ENCODE results near the gene NECAB3. TPM values are rescaled to one million over a fixed set of nuclear protein-coding genes. Genes with fewer than 3 reads are reported as not detected.
A peak's percentile ranks its signal among the peaks of the same experiment; 100 is the strongest.

NECAB3 gene
- total and polyA plus RNA-seq, 4 donors = 27.5 to 42.7 (median 33.6) TPM

DNA sequence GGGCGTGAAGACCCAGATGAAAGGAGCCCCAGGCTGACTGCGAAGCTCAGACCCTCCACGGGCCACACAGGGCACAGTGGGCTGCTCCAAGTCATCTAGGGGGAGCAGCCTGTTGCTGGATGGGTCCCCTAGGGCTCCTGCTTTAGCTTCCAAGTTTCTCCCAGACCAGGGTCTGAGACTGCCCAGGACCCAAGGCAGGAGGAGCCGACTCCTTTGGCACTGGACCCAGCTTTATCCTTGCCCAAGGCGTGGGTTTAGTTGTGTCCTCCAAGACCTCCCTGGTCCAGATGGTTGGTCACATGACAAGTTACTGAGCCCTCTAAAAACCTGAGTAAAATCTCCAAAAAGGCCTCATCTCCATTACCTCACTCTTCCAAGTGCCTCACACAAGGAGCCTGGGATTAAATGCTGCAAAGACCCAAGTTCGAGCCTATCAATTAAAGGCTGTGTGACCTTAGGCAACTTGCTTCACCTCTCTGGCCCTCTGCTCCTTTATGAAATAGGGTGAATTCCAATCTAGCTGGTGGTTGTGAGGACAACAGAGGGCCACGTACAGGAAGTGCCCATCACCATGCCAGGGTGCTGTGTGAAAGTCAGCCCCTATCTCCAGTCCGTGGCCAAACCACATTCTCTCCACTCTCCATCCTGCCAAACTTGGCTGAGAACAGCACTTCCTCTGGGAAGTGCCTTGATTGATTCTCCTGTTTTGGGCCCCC is 2.5 kb downstream of the NECAB3 start:
- H3K36me3 ChIP-seq (ENCODE audit: control insufficient read depth, insufficient read depth, low read length) = peaks cover 41% of the 10 kb centered on the region
- H3K27ac ChIP-seq (ENCODE audit: low read depth, low read length) = no peak overlapping the region
- H3K4me3 ChIP-seq (ENCODE audit: low read depth, low read length) = no peak overlapping the region
- WGBS (ENCODE audit: insufficient coverage) = 72% methylated on average over 6 of the region's 8 CpGs
- H3K27me3 ChIP-seq (ENCODE audit: control insufficient read depth, insufficient read depth, low read length) = no peaks in the 10 kb centered on the region
- peaks cover 60% of the 10 kb centered on the region for H3K4me1 ChIP-seq (ENCODE audit: control insufficient read depth, insufficient read depth, low read length)
- H3K9me3 ChIP-seq (ENCODE audit: control insufficient read depth, insufficient read depth, low read length) = no peaks in the 10 kb centered on the region
- no peak for DNase-seq (ENCODE audit: low read depth in 4 of 6, low spot score in 6 of 6)

DNA sequence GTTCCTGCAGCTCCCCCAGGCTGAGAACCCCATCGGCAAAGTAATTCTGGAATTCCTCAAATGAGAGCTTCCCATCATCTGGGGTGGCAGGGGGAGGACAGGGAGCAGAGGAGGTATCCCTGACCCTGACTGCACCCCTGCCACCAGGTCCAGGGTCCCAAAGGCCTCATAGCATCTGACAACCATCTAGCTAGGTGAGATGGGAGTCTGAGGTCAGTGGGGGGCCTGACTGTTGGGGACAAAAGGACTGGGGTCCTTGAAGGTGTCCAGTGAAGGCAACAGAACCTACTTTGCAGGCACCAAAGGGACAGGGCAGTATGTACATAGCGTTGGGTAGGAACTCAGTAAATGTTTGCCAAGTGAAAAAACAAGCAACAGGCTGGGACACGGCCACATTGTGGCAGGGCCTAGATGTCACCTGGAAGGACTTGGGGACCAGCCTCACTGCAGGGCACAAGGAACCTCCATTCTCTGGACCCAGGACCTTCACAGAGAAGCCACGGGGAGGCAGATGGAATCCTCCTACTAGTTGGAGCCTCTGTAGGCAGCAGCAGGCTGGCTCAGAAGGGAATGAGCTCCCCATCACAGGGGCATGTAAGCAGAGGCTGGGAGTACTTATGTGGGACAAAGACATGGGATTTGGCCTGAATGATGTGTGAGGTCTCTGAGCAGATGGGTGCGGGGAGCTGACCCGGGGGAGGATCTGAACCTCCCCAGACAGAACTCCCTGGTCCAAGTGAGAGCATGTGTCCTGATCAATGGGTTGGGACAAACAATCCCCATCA is 3.3 kb downstream of the NECAB3 start:
- Histone ChIP-seq H3K9me3 (ENCODE audit: control insufficient read depth, insufficient read depth, low read length) (no peaks in the 10 kb centered on the region), H3K4me3 (ENCODE audit: low read depth, low read length) (no peak overlapping the region), H3K27me3 (ENCODE audit: control insufficient read depth, insufficient read depth, low read length) (no peaks in the 10 kb centered on the region), H3K27ac (ENCODE audit: low read depth, low read length) (no peak overlapping the region), H3K4me1 (ENCODE audit: control insufficient read depth, insufficient read depth, low read length) (peaks cover 64% of the 10 kb centered on the region), H3K36me3 (ENCODE audit: control insufficient read depth, insufficient read depth, low read length) (peaks cover 34% of the 10 kb centered on the region)
- no peak for DNase-seq (ENCODE audit: low read depth in 4 of 6, low spot score in 6 of 6)
- 91% methylated on average over 5 of the region's 6 CpGs for WGBS (ENCODE audit: insufficient coverage)

DNA sequence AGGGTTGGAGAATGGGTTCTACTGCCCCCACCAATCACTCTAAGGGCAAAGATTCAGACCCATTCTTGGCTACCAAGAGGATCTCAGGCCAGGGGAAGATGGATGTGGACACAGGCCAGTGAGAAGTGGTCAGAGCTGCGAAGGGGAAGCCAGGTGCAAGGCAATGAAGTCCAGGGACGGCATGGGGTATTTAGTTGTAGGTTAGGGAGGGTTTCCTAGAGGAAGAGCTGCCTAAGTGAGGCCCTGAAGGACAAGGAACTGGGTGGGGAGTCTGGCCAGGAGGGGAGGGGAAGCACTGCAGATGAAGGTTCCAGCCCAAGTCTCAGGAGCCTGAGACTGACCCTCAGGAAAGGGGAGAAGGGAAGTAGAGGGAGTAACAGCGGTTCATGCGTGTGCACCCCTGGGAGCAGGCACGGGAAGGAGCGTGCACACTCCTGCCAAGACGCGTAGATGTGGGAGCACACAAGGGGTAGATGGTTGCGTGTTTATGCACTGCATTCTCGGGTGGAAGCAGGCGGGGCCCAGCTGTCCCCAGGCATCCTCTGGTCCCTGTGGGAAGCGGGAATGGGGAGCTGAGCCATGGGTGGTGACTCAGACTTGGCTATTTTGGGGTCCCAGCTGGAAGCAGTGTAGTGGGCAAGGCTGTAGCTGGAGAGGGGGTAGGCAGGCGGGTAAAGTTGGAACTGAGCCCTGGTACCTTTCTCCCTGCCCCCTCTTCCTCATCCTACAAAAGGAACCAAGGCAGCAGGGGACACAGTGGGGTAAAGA is 4.2 kb downstream of the NECAB3 start:
- no peak overlapping the region for H3K4me3 ChIP-seq (ENCODE audit: low read depth, low read length)
- peaks cover 34% of the 10 kb centered on the region for H3K36me3 ChIP-seq (ENCODE audit: control insufficient read depth, insufficient read depth, low read length)
- DNase-seq (ENCODE audit: low read depth in 4 of 6, low spot score in 6 of 6) = no peak
- no peaks in the 10 kb centered on the region for H3K27me3 ChIP-seq (ENCODE audit: control insufficient read depth, insufficient read depth, low read length)
- no peak overlapping the region for H3K27ac ChIP-seq (ENCODE audit: low read depth, low read length)
- peaks cover 57% of the 10 kb centered on the region for H3K4me1 ChIP-seq (ENCODE audit: control insufficient read depth, insufficient read depth, low read length)
- no peaks in the 10 kb centered on the region for H3K9me3 ChIP-seq (ENCODE audit: control insufficient read depth, insufficient read depth, low read length)
- 84% methylated on average over 13 of the region's 13 CpGs for WGBS (ENCODE audit: insufficient coverage)

DNA sequence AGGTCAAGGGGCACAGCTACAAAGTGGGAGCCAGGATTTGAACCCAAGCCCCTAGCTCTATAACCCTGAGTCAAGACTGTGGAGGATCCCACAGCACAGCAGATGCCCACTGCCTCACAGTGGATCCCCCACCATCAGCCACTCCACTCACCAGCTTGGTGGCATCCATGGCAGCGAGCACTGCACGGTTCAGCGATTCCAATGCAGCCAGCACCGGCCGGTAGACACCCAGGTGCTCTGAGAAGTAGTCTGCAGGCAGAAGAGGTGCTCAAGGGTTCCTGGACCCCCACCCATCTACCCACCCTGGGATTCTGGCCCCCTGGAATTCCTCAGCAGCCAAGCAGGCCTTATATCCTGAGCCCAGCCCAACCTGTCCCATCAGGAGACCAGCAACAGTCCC is 5.0 kb downstream of the NECAB3 start:
- DNase-seq (ENCODE audit: low read depth in 4 of 6, low spot score in 6 of 6) = no peak
- H3K36me3 ChIP-seq (ENCODE audit: control insufficient read depth, insufficient read depth, low read length) = peaks cover 34% of the 10 kb centered on the region
- no peaks in the 10 kb centered on the region for H3K9me3 ChIP-seq (ENCODE audit: control insufficient read depth, insufficient read depth, low read length)
- H3K4me1 ChIP-seq (ENCODE audit: control insufficient read depth, insufficient read depth, low read length) = peaks cover 56% of the 10 kb centered on the region
- H3K4me3 ChIP-seq (ENCODE audit: low read depth, low read length) = no peak overlapping the region
- no peak overlapping the region for H3K27ac ChIP-seq (ENCODE audit: low read depth, low read length)
- WGBS (ENCODE audit: insufficient coverage) = 78% methylated on average over 4 of the region's 5 CpGs
- no peaks in the 10 kb centered on the region for H3K27me3 ChIP-seq (ENCODE audit: control insufficient read depth, insufficient read depth, low read length)

DNA sequence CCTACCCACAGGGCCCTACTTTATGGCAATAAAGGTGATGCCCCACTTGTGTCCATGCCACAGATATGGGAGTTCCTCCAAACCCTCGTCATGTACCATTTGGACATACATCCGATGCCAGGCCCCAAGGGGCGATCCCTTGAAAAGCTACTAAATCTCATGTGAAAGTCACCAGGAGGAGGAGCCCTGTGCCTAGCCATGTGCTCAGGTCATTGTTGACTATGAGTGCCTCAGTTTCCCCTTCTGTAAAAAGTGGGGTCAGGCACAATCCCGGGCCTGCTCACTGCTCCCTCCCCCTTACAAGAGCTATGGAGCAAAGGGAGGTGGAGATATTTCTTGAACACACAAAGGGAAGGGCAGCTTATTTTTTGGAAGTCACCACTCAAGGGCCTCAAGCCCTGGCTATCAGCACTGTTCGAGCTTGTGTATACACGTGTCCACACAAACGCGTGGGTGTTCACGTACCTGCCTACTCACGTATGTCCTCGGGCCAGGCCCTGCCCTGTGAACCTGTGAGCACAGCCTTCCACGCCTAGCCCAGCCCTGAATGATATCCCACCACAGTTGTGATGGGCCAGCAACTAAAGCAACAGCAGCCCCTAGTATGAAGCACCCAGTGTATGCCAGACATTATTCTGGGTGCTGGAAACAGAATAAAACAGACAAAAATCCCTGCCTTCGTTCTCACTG is 5.6 kb downstream of the NECAB3 start:
- WGBS (ENCODE audit: insufficient coverage) = 91% methylated on average over 11 of the region's 13 CpGs
- Histone ChIP-seq H3K4me1 (ENCODE audit: control insufficient read depth, insufficient read depth, low read length) (peaks cover 57% of the 10 kb centered on the region), H3K36me3 (ENCODE audit: control insufficient read depth, insufficient read depth, low read length) (peaks cover 34% of the 10 kb centered on the region), H3K27me3 (ENCODE audit: control insufficient read depth, insufficient read depth, low read length) (no peaks in the 10 kb centered on the region), H3K4me3 (ENCODE audit: low read depth, low read length) (peak overlapping the region; percentile 36), H3K9me3 (ENCODE audit: control insufficient read depth, insufficient read depth, low read length) (no peaks in the 10 kb centered on the region), H3K27ac (ENCODE audit: low read depth, low read length) (no peak overlapping the region)
- no peak for DNase-seq (ENCODE audit: low read depth in 4 of 6, low spot score in 6 of 6)

DNA sequence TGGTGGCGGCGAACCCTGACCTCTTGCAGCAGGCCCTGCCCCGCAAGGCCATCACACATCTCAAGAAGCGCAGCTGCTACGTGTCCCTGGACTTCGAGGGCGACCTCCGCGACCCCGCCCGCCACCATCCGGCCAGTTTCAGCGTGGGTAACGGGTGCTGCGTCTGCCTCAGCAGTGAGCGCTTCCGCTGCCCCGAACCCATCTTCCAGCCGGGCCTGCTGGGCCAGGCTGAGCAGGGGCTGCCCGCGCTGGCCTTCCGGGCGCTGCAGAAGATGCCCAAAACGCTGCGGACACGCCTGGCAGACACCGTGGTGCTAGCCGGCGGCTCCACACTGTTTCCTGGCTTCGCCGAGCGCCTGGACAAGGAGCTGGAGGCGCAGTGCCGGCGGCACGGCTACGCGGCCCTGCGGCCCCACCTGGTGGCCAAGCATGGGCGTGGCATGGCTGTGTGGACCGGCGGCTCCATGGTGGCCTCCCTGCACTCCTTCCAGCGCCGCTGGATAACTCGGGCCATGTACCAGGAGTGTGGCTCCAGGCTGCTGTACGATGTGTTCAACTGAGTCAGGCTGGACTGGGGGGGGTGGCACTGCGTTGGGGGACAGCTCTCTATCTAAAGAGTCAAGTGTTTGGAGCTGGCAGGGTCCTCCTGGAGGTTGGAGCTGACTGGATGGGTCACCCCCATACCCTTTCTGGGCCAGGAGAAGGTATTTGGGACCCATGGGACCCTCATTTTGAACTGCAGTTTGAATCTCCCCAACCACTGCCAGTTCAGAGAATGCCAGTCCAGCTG is 6.4 kb downstream of the NECAB3 start:
- Histone ChIP-seq H3K4me3 (ENCODE audit: low read depth, low read length) (peak overlapping the region; percentile 36), H3K4me1 (ENCODE audit: control insufficient read depth, insufficient read depth, low read length) (peaks cover 55% of the 10 kb centered on the region), H3K27ac (ENCODE audit: low read depth, low read length) (no peak overlapping the region), H3K36me3 (ENCODE audit: control insufficient read depth, insufficient read depth, low read length) (peaks cover 34% of the 10 kb centered on the region), H3K9me3 (ENCODE audit: control insufficient read depth, insufficient read depth, low read length) (no peaks in the 10 kb centered on the region), H3K27me3 (ENCODE audit: control insufficient read depth, insufficient read depth, low read length) (no peaks in the 10 kb centered on the region)
- DNase-seq (ENCODE audit: low read depth in 4 of 6, low spot score in 6 of 6) = peak in 2 of 6 donors; percentile 87 to 90
- WGBS (ENCODE audit: insufficient coverage) = 7% methylated on average over 46 of the region's 47 CpGs

DNA sequence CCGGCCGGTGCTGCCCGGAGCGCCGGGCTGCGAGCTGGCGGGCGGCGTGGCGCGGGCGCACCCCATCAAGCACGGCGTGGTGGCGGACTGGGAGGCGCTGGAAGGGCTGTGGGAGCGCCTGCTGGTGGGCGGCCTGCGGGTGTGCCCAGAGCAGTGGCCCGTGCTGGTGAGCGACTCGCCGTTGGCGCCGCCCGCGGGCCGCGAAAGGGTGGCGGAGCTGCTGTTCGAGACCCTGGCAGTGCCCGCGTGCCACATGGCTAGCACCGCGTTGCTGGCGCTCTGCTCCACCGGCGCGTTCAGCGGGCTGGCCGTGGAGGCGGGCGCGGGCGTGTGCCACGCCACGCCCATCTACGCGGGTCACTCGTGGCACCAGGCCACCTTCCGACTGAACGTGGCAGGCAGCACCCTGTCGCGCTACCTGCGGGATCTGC is 7.0 kb downstream of the NECAB3 start:
- H3K27ac ChIP-seq (ENCODE audit: low read depth, low read length) = peak overlapping the region; percentile 80
- peak overlapping the region; percentile 43 for H3K4me3 ChIP-seq (ENCODE audit: low read depth, low read length)
- 3% methylated on average over 55 of the region's 55 CpGs for WGBS (ENCODE audit: insufficient coverage)

DNA sequence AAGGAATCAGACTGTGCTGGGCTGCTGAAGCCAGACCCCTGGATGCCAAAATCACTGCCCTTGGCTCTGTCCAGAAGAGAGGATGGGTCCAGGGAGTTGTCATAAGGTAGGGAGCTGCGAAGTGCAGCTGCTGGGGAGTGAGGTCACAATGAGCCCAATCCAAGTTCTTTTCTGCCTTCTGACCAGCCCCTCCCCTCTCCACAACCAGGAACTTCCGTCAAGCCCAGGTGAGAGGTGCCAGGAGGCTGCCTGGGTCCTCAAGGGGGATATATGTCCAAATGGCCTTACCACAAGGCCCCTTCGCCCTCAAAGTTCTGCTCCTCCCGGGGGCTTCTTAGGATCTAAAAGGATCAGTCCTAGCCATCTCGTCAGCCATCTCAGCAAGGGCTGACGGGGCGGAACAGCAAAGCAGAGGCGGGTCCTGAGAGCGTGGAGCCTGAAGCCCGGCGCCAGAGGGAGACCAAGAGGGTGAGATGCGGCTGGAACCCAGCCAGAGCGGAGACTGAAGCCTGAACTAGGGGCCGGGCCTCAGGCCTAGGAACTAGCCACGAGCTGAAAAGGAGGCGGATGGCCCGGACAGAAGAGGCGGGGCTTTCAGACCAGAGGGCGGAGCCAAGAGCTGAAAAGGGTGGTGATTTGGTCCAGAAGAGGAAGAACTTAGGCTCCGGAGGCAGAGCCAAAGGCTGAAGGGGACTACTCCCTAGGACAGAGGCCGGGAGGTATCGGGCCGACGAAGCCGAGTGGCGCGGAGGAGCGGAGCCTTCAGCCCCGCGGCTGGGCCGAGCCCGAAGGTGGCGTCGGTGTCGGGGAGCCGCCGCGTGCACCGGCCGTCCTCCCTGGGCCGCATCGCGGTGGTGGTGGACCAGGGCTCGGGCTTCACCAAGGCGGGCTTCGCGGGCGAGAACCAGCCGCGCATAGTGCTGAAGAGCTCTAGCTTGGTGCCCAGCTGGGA is 7.7 kb downstream of the NECAB3 start, which contains the start of gene ACTL10:
Gene ACTL10 (plus strand): TSS at position 651 of the 952 bp plus-strand sequence. CDS start 555 bp downstream, outside the sequence.
- DNase-seq (ENCODE audit: low read depth in 4 of 6, low spot score in 6 of 6) = peak; percentile 75 to 96 (median 82)
- Histone ChIP-seq H3K9me3 (ENCODE audit: control insufficient read depth, insufficient read depth, low read length) (no peaks in the 10 kb centered on the region), H3K4me1 (ENCODE audit: control insufficient read depth, insufficient read depth, low read length) (peaks cover 52% of the 10 kb centered on the region), H3K4me3 (ENCODE audit: low read depth, low read length) (peak within 1 kb of the TSS; percentile 43), H3K36me3 (ENCODE audit: control insufficient read depth, insufficient read depth, low read length) (peaks cover 28% of the 10 kb centered on the region), H3K27ac (ENCODE audit: low read depth, low read length) (peak within 1 kb of the TSS; percentile 80), H3K27me3 (ENCODE audit: control insufficient read depth, insufficient read depth, low read length) (no peaks in the 10 kb centered on the region)
- WGBS (ENCODE audit: insufficient coverage) = 3% methylated on average over 49 of the region's 50 CpGs

More for the DNA sequence above, 7.0 kb downstream of the NECAB3 start:
- H3K4me1 ChIP-seq (ENCODE audit: control insufficient read depth, insufficient read depth, low read length) = peaks cover 53% of the 10 kb centered on the region
- H3K36me3 ChIP-seq (ENCODE audit: control insufficient read depth, insufficient read depth, low read length) = peaks cover 29% of the 10 kb centered on the region
- DNase-seq (ENCODE audit: low read depth in 4 of 6, low spot score in 6 of 6) = peak in 2 of 6 donors; percentile 50 to 57
- no peaks in the 10 kb centered on the region for H3K9me3 ChIP-seq (ENCODE audit: control insufficient read depth, insufficient read depth, low read length)
- H3K27me3 ChIP-seq (ENCODE audit: control insufficient read depth, insufficient read depth, low read length) = no peaks in the 10 kb centered on the region

All from spinal cord (tissue), 10 donors.